SJSA1 (cell line): Measurements from ENCODE around the gene WNK2. TPM values are rescaled to one million over a fixed set of nuclear protein-coding genes. Genes with fewer than 3 reads are reported as not detected.
A peak's percentile ranks its signal among the peaks of the same experiment; 100 is the strongest.

Source experiments
- DNase-seq, 2 experiments: peaks; one replicate each; pipeline ENCODE4 v3.0.0-alpha.2; 2015 to 2020; ENCODE audit warnings: low spot score in 2 of 2, low read depth in 1 of 2
- H3K27ac ChIP-seq: fragments of 250-450 bp; sonication (Bioruptor Pico); 2 replicates; pipeline ENCODE4 v1.5.1; 2020; ENCODE audit warnings: mild to moderate bottlenecking, moderate library complexity
- H3K27me3 ChIP-seq: fragments of 250-450 bp; sonication (Bioruptor Pico); replicated peaks from 2 replicates; pipeline ENCODE4 v1.5.1; 2020; ENCODE audit warnings: mild to moderate bottlenecking, moderate library complexity
- H3K36me3 ChIP-seq: fragments of 250-450 bp; sonication (Bioruptor Pico); 2 replicates; pipeline ENCODE4 v1.5.1; 2020; ENCODE audit warnings: mild to moderate bottlenecking
- H3K4me1 ChIP-seq: fragments of 250-450 bp; sonication (Bioruptor Pico); replicated peaks from 2 replicates; pipeline ENCODE4 v1.6.1; 2021; ENCODE audit warnings: mild to moderate bottlenecking
- H3K4me3 ChIP-seq: fragments of 250-450 bp; sonication (Bioruptor Pico); 2 replicates; pipeline ENCODE4 v1.5.1; 2020; ENCODE audit warnings: mild to moderate bottlenecking
- H3K9me3 ChIP-seq: fragments of 250-450 bp; sonication (Bioruptor Pico); replicated peaks from 2 replicates; pipeline ENCODE4 v1.5.1; 2020; ENCODE audit warnings: mild to moderate bottlenecking
- total RNA-seq: library from RNA; depleted of rRNA; stranded (reverse); fragments of >200 nt; shearing (Covaris generic); gene quantifications from 2 replicates; pipeline ENCODE4 v1.2.3, GENCODE V29; 2014

WNK2 gene
- total RNA-seq, 1 experiment from 2014 or later: not detected

- DNase-seq: no peak
- Histone ChIP-seq H3K36me3 (no peaks in the 10 kb centered on the region), H3K4me1 (no peaks in the 10 kb centered on the region), H3K9me3 (no peaks in the 10 kb centered on the region), H3K27ac (no peak overlapping the region), H3K4me3 (no peak overlapping the region), H3K27me3 (no peaks in the 10 kb centered on the region)
These were observed 32.7 kb upstream of the WNK2 start for GRCh38 chr9:93151097-93151784.

GRCh38 chr9:93154293-93154903, 29.5 kb upstream of the WNK2 start:
- Histone ChIP-seq H3K27ac (no peak overlapping the region), H3K4me3 (no peak overlapping the region), H3K36me3 (no peaks in the 10 kb centered on the region), H3K27me3 (no peaks in the 10 kb centered on the region), H3K4me1 (no peaks in the 10 kb centered on the region), H3K9me3 (no peaks in the 10 kb centered on the region)
- peak in 1 of 2 experiments; percentile 19 for DNase-seq

GRCh38 chr9:93155716-93156474, 28.0 kb upstream of the WNK2 start:
- Histone ChIP-seq H3K27me3 (no peaks in the 10 kb centered on the region), H3K4me3 (no peak overlapping the region), H3K9me3 (no peaks in the 10 kb centered on the region), H3K4me1 (peaks cover 9% of the 10 kb centered on the region), H3K27ac (no peak overlapping the region), H3K36me3 (no peaks in the 10 kb centered on the region)
- DNase-seq: no peak

GRCh38 chr9:93156475-93157008, 27.4 kb upstream of the WNK2 start:
- Histone ChIP-seq H3K36me3 (no peaks in the 10 kb centered on the region), H3K27ac (no peak overlapping the region)
- no peak for DNase-seq

GRCh38 chr9:93159601-93160471, 24.1 kb upstream of the WNK2 start:
- no peaks in the 10 kb centered on the region for H3K27me3 ChIP-seq
- H3K9me3 ChIP-seq: no peaks in the 10 kb centered on the region
- H3K4me1 ChIP-seq: peaks cover 9% of the 10 kb centered on the region
- H3K27ac ChIP-seq: no peak overlapping the region
- DNase-seq: peak; percentile 60 to 75
- H3K4me3 ChIP-seq: no peak overlapping the region
- no peaks in the 10 kb centered on the region for H3K36me3 ChIP-seq

More at GRCh38 chr9:93156475-93157008, 27.4 kb upstream of the WNK2 start:
- Histone ChIP-seq H3K4me3 (no peak overlapping the region), H3K4me1 (peaks cover 9% of the 10 kb centered on the region), H3K27me3 (no peaks in the 10 kb centered on the region), H3K9me3 (no peaks in the 10 kb centered on the region)

- no peak overlapping the region for H3K27ac ChIP-seq
- no peaks in the 10 kb centered on the region for H3K9me3 ChIP-seq
- H3K4me1 ChIP-seq: peaks cover 9% of the 10 kb centered on the region
- DNase-seq: no peak
- no peak overlapping the region for H3K4me3 ChIP-seq
- H3K36me3 ChIP-seq: no peaks in the 10 kb centered on the region
- no peaks in the 10 kb centered on the region for H3K27me3 ChIP-seq
These were observed 22.0 kb upstream of the WNK2 start for GRCh38 chr9:93161786-93162562.

GRCh38 chr9:93164085-93164484, 19.9 kb upstream of the WNK2 start:
- DNase-seq: no peak
- peaks cover 9% of the 10 kb centered on the region for H3K4me1 ChIP-seq
- H3K36me3 ChIP-seq: no peaks in the 10 kb centered on the region
- H3K27ac ChIP-seq: no peak overlapping the region
- no peaks in the 10 kb centered on the region for H3K9me3 ChIP-seq
- H3K4me3 ChIP-seq: no peak overlapping the region
- no peaks in the 10 kb centered on the region for H3K27me3 ChIP-seq

GRCh38 chr9:93166699-93167098, 17.2 kb upstream of the WNK2 start:
- Histone ChIP-seq H3K9me3 (no peaks in the 10 kb centered on the region), H3K4me1 (no peaks in the 10 kb centered on the region), H3K27ac (no peak overlapping the region), H3K4me3 (no peak overlapping the region), H3K36me3 (no peaks in the 10 kb centered on the region), H3K27me3 (no peaks in the 10 kb centered on the region)
- no peak for DNase-seq

GRCh38 chr9:93167185-93167584, 16.8 kb upstream of the WNK2 start:
- H3K36me3 ChIP-seq: no peaks in the 10 kb centered on the region
- H3K27me3 ChIP-seq: no peaks in the 10 kb centered on the region
- H3K9me3 ChIP-seq: no peaks in the 10 kb centered on the region
- no peaks in the 10 kb centered on the region for H3K4me1 ChIP-seq
- DNase-seq: no peak
- no peak overlapping the region for H3K4me3 ChIP-seq
- no peak overlapping the region for H3K27ac ChIP-seq

- Histone ChIP-seq H3K27ac (no peak overlapping the region), H3K9me3 (no peaks in the 10 kb centered on the region), H3K4me3 (no peak overlapping the region), H3K36me3 (no peaks in the 10 kb centered on the region), H3K4me1 (no peaks in the 10 kb centered on the region), H3K27me3 (peaks cover 3% of the 10 kb centered on the region; the same call in 1 of the 2 replicates)
- no peak for DNase-seq
These were observed 16.1 kb upstream of the WNK2 start for GRCh38 chr9:93167838-93168237.

- H3K9me3 ChIP-seq: no peaks in the 10 kb centered on the region
- H3K27me3 ChIP-seq: peaks cover 3% of the 10 kb centered on the region; the same call in 1 of the 2 replicates
- DNase-seq: no peak
- H3K4me3 ChIP-seq: no peak overlapping the region
- H3K36me3 ChIP-seq: no peaks in the 10 kb centered on the region
- H3K27ac ChIP-seq: no peak overlapping the region
- no peaks in the 10 kb centered on the region for H3K4me1 ChIP-seq
These were observed 15.4 kb upstream of the WNK2 start for GRCh38 chr9:93168581-93168980.

- DNase-seq: no peak
- no peak overlapping the region for H3K27ac ChIP-seq
- no peaks in the 10 kb centered on the region for H3K4me1 ChIP-seq
- no peak overlapping the region for H3K4me3 ChIP-seq
- peaks cover 3% of the 10 kb centered on the region; the same call in 1 of the 2 replicates for H3K27me3 ChIP-seq
- H3K36me3 ChIP-seq: no peaks in the 10 kb centered on the region
- H3K9me3 ChIP-seq: no peaks in the 10 kb centered on the region
These were observed 14.5 kb upstream of the WNK2 start for GRCh38 chr9:93169444-93169843.
